SK-N-SH (cell line): ENCODE results near the gene SELPLG. TPM values are rescaled to one million over a fixed set of nuclear protein-coding genes. Genes with fewer than 3 reads are reported as not detected.

Experiments
- CTCF ChIA-PET: fragments of 300-600, 350-600 bp; formaldehyde crosslinking; extraction: SDS; loops from one replicate; lab custom pipeline; 2021; lab: Yijun Ruan, JAX
- POLR2A ChIA-PET: fragments of 350-600 bp; sonication (Branson Sonifier 250); formaldehyde crosslinking; extraction: SDS; loops from one replicate; lab custom pipeline; 2020; ENCODE audit warnings: antibody characterized with exemption, inconsistent platforms; lab: Yijun Ruan, JAX
- DNase-seq: peaks from one replicate; pipeline ENCODE4 v3.0.0; 2012
- H2AFZ ChIP-seq: fragments of 200-600 bp; sonication (generic); 2 replicates; pipeline ENCODE4 v1.8.1; 2016; ENCODE audit warnings: antibody characterized with exemption, mild to moderate bottlenecking, low read depth
- H3F3A ChIP-seq: fragments of 200-600 bp; sonication (generic); replicated peaks from 2 replicates; pipeline ENCODE3; 2016; ENCODE audit warnings: antibody characterized with exemption, mild to moderate bottlenecking; ENCODE audit not compliant: insufficient read depth
- H3K27ac ChIP-seq, 2 experiments: fragments of 200-500 bp in 1 of 2; fragments of 200-600 bp in 1 of 2; sonication (Bioruptor generic) in 1 of 2; sonication (generic), shearing (Covaris generic) in 1 of 2; 2 replicates each; pipeline versions ENCODE4 v1.5.1 to v1.6.1; 2014 to 2016; ENCODE audit warnings: low read depth in 2 of 2, inconsistent platforms in 1 of 2, low read length in 1 of 2, mild to moderate bottlenecking in 1 of 2, mixed read lengths in 1 of 2
- H3K27me3 ChIP-seq: fragments of 200-600 bp; sonication (generic), shearing (Covaris generic); 2 replicates; pipeline ENCODE4 v1.6.1; 2016; ENCODE audit warnings: mixed run types; ENCODE audit not compliant: insufficient read depth
- H3K36me3 ChIP-seq, 2 experiments: fragments of 200-500 bp in 1 of 2; fragments of 200-600 bp in 1 of 2; sonication (Bioruptor generic) in 1 of 2; sonication (generic) in 1 of 2; replicated peaks in 1 of 2; 2 replicates each; pipeline versions ENCODE3 to v1.5.1; 2014 to 2016; ENCODE audit warnings: low read length in 1 of 2, mild to moderate bottlenecking in 1 of 2; ENCODE audit not compliant: insufficient read depth in 2 of 2, control insufficient read depth in 1 of 2
- H3K4me1 ChIP-seq, 2 experiments: fragments of 200-500 bp in 1 of 2; fragments of 200-600 bp in 1 of 2; sonication (Bioruptor generic) in 1 of 2; sonication (generic), shearing (Covaris generic) in 1 of 2; 2 replicates each; pipeline versions ENCODE4 v1.5.1 to v1.6.1; 2014 to 2016; ENCODE audit warnings: low read depth in 1 of 2, low read length in 1 of 2, mixed run types in 1 of 2; ENCODE audit not compliant: insufficient read depth in 2 of 2, control insufficient read depth in 1 of 2
- H3K4me2 ChIP-seq: fragments of 200-600 bp; sonication (generic), shearing (Covaris generic); 2 replicates; pipeline ENCODE4 v1.6.1; 2017; ENCODE audit warnings: mixed run types
- H3K4me3 ChIP-seq, 2 experiments: fragments of 200-500 bp in 1 of 2; fragments of 200-600 bp in 1 of 2; sonication (Bioruptor generic) in 1 of 2; sonication (generic), shearing (Covaris generic) in 1 of 2; 2 replicates each; pipeline versions ENCODE4 v1.5.1 to v1.8.1; 2014 to 2016; ENCODE audit warnings: low read depth in 2 of 2, inconsistent platforms in 1 of 2, low read length in 1 of 2, mild to moderate bottlenecking in 1 of 2, mixed read lengths in 1 of 2, moderate library complexity in 1 of 2
- H3K79me2 ChIP-seq: fragments of 200-600 bp; sonication (generic); 2 replicates; pipeline ENCODE4 v1.8.1; 2017; ENCODE audit warnings: mild to moderate bottlenecking; ENCODE audit not compliant: insufficient read depth
- H3K9ac ChIP-seq: fragments of 200-600 bp; sonication (generic); 2 replicates; pipeline ENCODE4 v1.6.1; 2017; ENCODE audit warnings: mixed run types
- H3K9me2 ChIP-seq: fragments of 200-600 bp; sonication (generic); 2 replicates; pipeline ENCODE4 v1.6.1; 2017; ENCODE audit warnings: mixed run types
- H3K9me3 ChIP-seq: fragments of 200-600 bp; sonication (generic); 2 replicates; pipeline ENCODE4 v1.6.1; 2017; ENCODE audit warnings: mixed run types, mild to moderate bottlenecking, moderate library complexity
- H4K20me1 ChIP-seq: fragments of 200-600 bp; sonication (generic); 2 replicates; pipeline ENCODE4 v1.6.1; 2017; ENCODE audit warnings: mild to moderate bottlenecking, mixed run types; ENCODE audit not compliant: insufficient read depth
- EP300 ChIP-seq, 2 experiments: IDR thresholded peaks; 2 replicates each; pipeline versions ENCODE4 v1.4.0 to v1.6.1; 2012; ENCODE audit warnings: borderline replicate concordance in 1 of 2, low read depth in 1 of 2, low read length in 1 of 2
- EZH2phosphoT487 ChIP-seq: fragments of 200-600 bp; sonication (generic); IDR thresholded peaks from 2 replicates; pipeline ENCODE4 v1.6.1; 2017; ENCODE audit warnings: low read depth, mixed run types, mild to moderate bottlenecking, antibody characterized with exemption, moderate library complexity, borderline replicate concordance
- FOXJ3 ChIP-seq: sonication (generic); formaldehyde crosslinking; IDR thresholded peaks from 2 replicates; pipeline ENCODE4 v1.5.1; 2020; ENCODE audit warnings: mild to moderate bottlenecking, missing genetic modification reagents
- FOXM1 ChIP-seq: IDR thresholded peaks from 2 replicates; pipeline ENCODE4 v1.4.0; 2012; ENCODE audit warnings: low read depth, mild to moderate bottlenecking
- GATA2 ChIP-seq: sonication (generic); formaldehyde crosslinking; IDR thresholded peaks from 2 replicates; pipeline ENCODE4 v1.5.0; 2020; ENCODE audit warnings: mild to moderate bottlenecking, missing genetic modification reagents
- MEF2A ChIP-seq: IDR thresholded peaks from 2 replicates; pipeline ENCODE4 v1.4.0; 2012; ENCODE audit warnings: low read depth, borderline replicate concordance
- NFIC ChIP-seq: IDR thresholded peaks from 2 replicates; pipeline ENCODE4 v1.4.0; 2012; ENCODE audit warnings: borderline replicate concordance
- RCOR1 ChIP-seq: fragments of 150-350 bp; IDR thresholded peaks from 2 replicates; pipeline ENCODE4 v1.6.1; 2017; ENCODE audit warnings: antibody characterized with exemption, low read length
- SIN3A ChIP-seq: IDR thresholded peaks from 2 replicates; pipeline ENCODE4 v1.6.1; 2012; ENCODE audit warnings: low read depth, mild to moderate bottlenecking, low read length, moderate library complexity, borderline replicate concordance
- SMC3 ChIP-seq: IDR thresholded peaks from 2 replicates; pipeline ENCODE4 v1.6.1; 2012; ENCODE audit warnings: low read depth, low read length, improper control_type of control experiment
- TAF1 ChIP-seq: IDR thresholded peaks from 2 replicates; pipeline ENCODE4 v1.6.1; 2012; ENCODE audit warnings: low read depth, mild to moderate bottlenecking, low read length, moderate library complexity, borderline replicate concordance
- TCF12 ChIP-seq: IDR thresholded peaks from 2 replicates; pipeline ENCODE4 v1.4.0; 2012
- WGBS: methylation state at CpG from one replicate; pipeline ENCODE4 v1.1.6; 2017; ENCODE audit warnings: low lambda C conversion rate; 5-methylcytosine and 5-hydroxymethylcytosine counted together
- polyA plus RNA-seq, 3 experiments: library from polyadenylated mRNA; depleted of rRNA; stranded (reverse); fragments of >200 nt; gene quantifications; 2 replicates each; pipeline ENCODE4 v1.2.3, GENCODE V29; 2012
- TF ChIP-seq, protein P1 (sequence below): fragments of 150-350 bp; IDR thresholded peaks from 2 replicates; pipeline ENCODE4 v1.6.1; 2016; ENCODE audit warnings: mild to moderate bottlenecking, low read depth, low read length
- TF ChIP-seq, protein P2 (sequence below): IDR thresholded peaks from 2 replicates; pipeline ENCODE4 v1.6.1; 2012; ENCODE audit warnings: mild to moderate bottlenecking, low read depth, low read length, moderate library complexity
- TF ChIP-seq, protein P3 (sequence below): IDR thresholded peaks from 2 replicates; pipeline ENCODE4 v1.4.0; 2012; ENCODE audit warnings: low read depth
- TF ChIP-seq, protein P4 (sequence below): IDR thresholded peaks from 2 replicates; pipeline ENCODE4; 2012
- TF ChIP-seq, protein P5 (sequence below): fragments of 200-600 bp; sonication (generic); IDR thresholded peaks from 2 replicates; pipeline ENCODE4 v1.6.1; 2017; ENCODE audit warnings: antibody characterized with exemption, mild to moderate bottlenecking, moderate library complexity
- TF ChIP-seq, protein P6 (sequence below): fragments of 150-350 bp; IDR thresholded peaks from 2 replicates; pipeline ENCODE4 v1.6.1; 2017; ENCODE audit warnings: antibody characterized with exemption, low read length, low read depth, borderline replicate concordance

The SELPLG gene
- polyA plus RNA-seq, 1 of the 3 experiments (the other 2 are of a cell fraction): 2.8 TPM

DNA sequence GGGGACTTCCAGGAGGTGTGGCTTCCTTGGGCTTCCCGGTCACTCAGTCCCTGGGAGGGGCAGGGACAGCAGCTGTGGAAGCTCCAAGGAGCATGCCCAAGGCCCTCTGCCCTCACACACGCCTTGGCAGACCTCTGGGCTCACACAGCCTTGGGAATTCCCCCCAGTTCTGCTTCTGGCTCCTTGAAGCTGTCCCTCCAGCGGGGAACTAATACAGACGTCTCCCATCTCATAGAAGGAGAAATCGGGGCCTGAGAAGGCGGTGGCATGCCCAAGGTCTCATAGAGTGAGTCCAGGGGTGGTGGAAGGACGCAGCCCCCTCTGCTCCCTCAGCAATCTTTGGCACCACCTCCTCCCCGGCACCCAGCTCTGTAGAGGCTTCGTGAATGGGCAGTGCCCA lies 20.1 kb downstream of the SELPLG start:
- Histone ChIP-seq H3K4me3 (no peak overlapping the region), H3K27me3 (no peaks in the 10 kb centered on the region), H2AFZ (no peak overlapping the region), H4K20me1 (no peaks in the 10 kb centered on the region), H3K9me2 (no peaks in the 10 kb centered on the region), H3K4me1 (peaks cover 7 to 12% of the 10 kb centered on the region in 2 experiments; a peak in 3 of 4 replicates), H3K36me3 (no peaks in the 10 kb centered on the region), H3K4me2 (no peak overlapping the region), H3F3A (peaks cover 6% of the 10 kb centered on the region), H3K9ac (no peak overlapping the region), H3K79me2 (no peaks in the 10 kb centered on the region), H3K27ac (no peak overlapping the region), H3K9me3 (no peaks in the 10 kb centered on the region)
- ChIA-PET CTCF (interaction anchor here (19.2 kb wide), 1 partner anchor 47 kb away, joined by 503 read pairs; the partner anchor contains the start of genes ISCU and SART3), POLR2A (no interaction called here)
- TF ChIP-seq, protein P1, sequence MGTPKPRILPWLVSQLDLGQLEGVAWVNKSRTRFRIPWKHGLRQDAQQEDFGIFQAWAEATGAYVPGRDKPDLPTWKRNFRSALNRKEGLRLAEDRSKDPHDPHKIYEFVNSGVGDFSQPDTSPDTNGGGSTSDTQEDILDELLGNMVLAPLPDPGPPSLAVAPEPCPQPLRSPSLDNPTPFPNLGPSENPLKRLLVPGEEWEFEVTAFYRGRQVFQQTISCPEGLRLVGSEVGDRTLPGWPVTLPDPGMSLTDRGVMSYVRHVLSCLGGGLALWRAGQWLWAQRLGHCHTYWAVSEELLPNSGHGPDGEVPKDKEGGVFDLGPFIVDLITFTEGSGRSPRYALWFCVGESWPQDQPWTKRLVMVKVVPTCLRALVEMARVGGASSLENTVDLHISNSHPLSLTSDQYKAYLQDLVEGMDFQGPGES: no peak
- TF ChIP-seq FOXM1: no peak
- TF ChIP-seq MEF2A: no peak
- no peak for TF ChIP-seq EZH2phosphoT487
- TF ChIP-seq, protein P2, sequence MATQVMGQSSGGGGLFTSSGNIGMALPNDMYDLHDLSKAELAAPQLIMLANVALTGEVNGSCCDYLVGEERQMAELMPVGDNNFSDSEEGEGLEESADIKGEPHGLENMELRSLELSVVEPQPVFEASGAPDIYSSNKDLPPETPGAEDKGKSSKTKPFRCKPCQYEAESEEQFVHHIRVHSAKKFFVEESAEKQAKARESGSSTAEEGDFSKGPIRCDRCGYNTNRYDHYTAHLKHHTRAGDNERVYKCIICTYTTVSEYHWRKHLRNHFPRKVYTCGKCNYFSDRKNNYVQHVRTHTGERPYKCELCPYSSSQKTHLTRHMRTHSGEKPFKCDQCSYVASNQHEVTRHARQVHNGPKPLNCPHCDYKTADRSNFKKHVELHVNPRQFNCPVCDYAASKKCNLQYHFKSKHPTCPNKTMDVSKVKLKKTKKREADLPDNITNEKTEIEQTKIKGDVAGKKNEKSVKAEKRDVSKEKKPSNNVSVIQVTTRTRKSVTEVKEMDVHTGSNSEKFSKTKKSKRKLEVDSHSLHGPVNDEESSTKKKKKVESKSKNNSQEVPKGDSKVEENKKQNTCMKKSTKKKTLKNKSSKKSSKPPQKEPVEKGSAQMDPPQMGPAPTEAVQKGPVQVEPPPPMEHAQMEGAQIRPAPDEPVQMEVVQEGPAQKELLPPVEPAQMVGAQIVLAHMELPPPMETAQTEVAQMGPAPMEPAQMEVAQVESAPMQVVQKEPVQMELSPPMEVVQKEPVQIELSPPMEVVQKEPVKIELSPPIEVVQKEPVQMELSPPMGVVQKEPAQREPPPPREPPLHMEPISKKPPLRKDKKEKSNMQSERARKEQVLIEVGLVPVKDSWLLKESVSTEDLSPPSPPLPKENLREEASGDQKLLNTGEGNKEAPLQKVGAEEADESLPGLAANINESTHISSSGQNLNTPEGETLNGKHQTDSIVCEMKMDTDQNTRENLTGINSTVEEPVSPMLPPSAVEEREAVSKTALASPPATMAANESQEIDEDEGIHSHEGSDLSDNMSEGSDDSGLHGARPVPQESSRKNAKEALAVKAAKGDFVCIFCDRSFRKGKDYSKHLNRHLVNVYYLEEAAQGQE: no peak
- TF ChIP-seq NFIC: no peak
- TF ChIP-seq SMC3: no peak
- TF ChIP-seq, protein P3, sequence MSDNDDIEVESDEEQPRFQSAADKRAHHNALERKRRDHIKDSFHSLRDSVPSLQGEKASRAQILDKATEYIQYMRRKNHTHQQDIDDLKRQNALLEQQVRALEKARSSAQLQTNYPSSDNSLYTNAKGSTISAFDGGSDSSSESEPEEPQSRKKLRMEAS: no peak
- TF ChIP-seq EP300 (IDR thresholded peaks at IDR 0.05; ENCODE audit: borderline replicate concordance in 1 of 2, low read depth in 1 of 2, low read length in 1 of 2): no peak
- DNase-seq: no peak
- WGBS: 58% methylated on average over 8 of the region's 9 CpGs

DNA sequence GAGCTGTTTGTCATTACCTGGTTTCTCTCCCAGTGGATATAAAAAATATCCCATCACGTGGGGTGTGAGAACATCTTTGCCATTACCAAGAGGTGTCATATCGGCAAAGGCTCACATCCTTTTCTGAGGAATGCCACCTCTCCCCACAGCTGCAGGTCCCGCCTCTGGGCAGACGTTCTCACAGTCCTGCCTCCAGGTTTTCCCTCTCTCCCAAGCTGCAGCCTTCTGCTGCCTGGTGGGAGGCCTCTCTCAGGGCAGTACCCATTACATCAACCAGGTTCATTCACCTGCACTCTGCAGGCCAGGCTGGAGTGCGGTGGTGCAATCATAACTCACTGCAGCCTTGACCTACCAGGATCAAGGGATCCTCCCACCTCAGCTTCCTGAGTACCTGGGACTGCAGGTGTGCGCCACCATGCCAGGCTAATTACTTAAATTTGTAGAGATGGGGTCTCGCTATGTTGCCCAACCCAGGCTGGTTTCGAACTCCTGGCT lies 20.9 kb downstream of the SELPLG start:
- Histone ChIP-seq H3K27ac (peak overlapping the region in 1 of 2 experiments; percentile 61; a peak in 1 of 4 replicates), H3K4me3 (no peak overlapping the region), H3K4me2 (no peak overlapping the region), H4K20me1 (no peaks in the 10 kb centered on the region), H3K27me3 (no peaks in the 10 kb centered on the region), H2AFZ (no peak overlapping the region), H3K79me2 (no peaks in the 10 kb centered on the region), H3K9me2 (no peaks in the 10 kb centered on the region), H3K4me1 (peaks cover 7 to 12% of the 10 kb centered on the region in 2 experiments; a peak in 3 of 4 replicates), H3K9ac (no peak overlapping the region), H3F3A (peaks cover 6% of the 10 kb centered on the region), H3K9me3 (no peaks in the 10 kb centered on the region), H3K36me3 (no peaks in the 10 kb centered on the region)
- ChIA-PET POLR2A (no interaction called here), CTCF (interaction anchor here (0.6 to 19.2 kb wide), 2 partner anchors 46 to 192 kb away, joined by 3 to 503 read pairs; partner anchors contain the start of genes ISCU and SART3)
- DNase-seq: no peak
- 88% methylated on average over 5 of the region's 8 CpGs for WGBS
- TF ChIP-seq TAF1: no peak
- TF ChIP-seq EP300 (IDR thresholded peaks at IDR 0.05; ENCODE audit: borderline replicate concordance in 1 of 2, low read depth in 1 of 2, low read length in 1 of 2): no peak
- TF ChIP-seq FOXM1: no peak
- TF ChIP-seq, protein P4, sequence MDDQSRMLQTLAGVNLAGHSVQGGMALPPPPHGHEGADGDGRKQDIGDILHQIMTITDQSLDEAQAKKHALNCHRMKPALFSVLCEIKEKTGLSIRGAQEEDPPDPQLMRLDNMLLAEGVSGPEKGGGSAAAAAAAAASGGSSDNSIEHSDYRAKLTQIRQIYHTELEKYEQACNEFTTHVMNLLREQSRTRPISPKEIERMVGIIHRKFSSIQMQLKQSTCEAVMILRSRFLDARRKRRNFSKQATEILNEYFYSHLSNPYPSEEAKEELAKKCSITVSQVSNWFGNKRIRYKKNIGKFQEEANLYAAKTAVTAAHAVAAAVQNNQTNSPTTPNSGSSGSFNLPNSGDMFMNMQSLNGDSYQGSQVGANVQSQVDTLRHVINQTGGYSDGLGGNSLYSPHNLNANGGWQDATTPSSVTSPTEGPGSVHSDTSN: no peak
- TF ChIP-seq TCF12: no peak
- TF ChIP-seq SIN3A: no peak
- TF ChIP-seq SMC3: no peak
- no peak for TF ChIP-seq GATA2 (CRISPR knock-in tag)
- TF ChIP-seq FOXJ3 (CRISPR knock-in tag): no peak
- no peak for TF ChIP-seq RCOR1
- TF ChIP-seq, protein P5, sequence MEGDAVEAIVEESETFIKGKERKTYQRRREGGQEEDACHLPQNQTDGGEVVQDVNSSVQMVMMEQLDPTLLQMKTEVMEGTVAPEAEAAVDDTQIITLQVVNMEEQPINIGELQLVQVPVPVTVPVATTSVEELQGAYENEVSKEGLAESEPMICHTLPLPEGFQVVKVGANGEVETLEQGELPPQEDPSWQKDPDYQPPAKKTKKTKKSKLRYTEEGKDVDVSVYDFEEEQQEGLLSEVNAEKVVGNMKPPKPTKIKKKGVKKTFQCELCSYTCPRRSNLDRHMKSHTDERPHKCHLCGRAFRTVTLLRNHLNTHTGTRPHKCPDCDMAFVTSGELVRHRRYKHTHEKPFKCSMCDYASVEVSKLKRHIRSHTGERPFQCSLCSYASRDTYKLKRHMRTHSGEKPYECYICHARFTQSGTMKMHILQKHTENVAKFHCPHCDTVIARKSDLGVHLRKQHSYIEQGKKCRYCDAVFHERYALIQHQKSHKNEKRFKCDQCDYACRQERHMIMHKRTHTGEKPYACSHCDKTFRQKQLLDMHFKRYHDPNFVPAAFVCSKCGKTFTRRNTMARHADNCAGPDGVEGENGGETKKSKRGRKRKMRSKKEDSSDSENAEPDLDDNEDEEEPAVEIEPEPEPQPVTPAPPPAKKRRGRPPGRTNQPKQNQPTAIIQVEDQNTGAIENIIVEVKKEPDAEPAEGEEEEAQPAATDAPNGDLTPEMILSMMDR: no peak
- TF ChIP-seq, protein P6, sequence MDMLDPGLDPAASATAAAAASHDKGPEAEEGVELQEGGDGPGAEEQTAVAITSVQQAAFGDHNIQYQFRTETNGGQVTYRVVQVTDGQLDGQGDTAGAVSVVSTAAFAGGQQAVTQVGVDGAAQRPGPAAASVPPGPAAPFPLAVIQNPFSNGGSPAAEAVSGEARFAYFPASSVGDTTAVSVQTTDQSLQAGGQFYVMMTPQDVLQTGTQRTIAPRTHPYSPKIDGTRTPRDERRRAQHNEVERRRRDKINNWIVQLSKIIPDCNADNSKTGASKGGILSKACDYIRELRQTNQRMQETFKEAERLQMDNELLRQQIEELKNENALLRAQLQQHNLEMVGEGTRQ: no peak
